CD8-positive, alpha-beta memory T cell (primary cell): ENCODE data around the gene UMAD1. TPM values are rescaled to one million over a fixed set of nuclear protein-coding genes. Genes with fewer than 3 reads are reported as not detected.
"Not testable (repeated sequence)": the region's sequence is repeated elsewhere in the genome, so short reads cannot be mapped to it uniquely, and the experiment has no call there.

Experiments
- CTCF ChIA-PET: fragments of 350-600 bp; sonication (Branson Sonifier 250); formaldehyde crosslinking; loops from one replicate; lab custom pipeline; 2021; ENCODE audit warnings: antibody characterized with exemption; lab: Charles Lee
- POLR2A ChIA-PET: fragments of 350-600 bp; sonication (Branson Sonifier 250); formaldehyde crosslinking; loops from one replicate; lab custom pipeline; 2021; ENCODE audit warnings: antibody characterized with exemption; lab: Charles Lee
- DNase-seq, 5 donors: peaks; one replicate each; pipeline versions ENCODE4 v3.0.0 to v3.0.0-alpha.2; 2020 to 2022; ENCODE audit warnings: mixed read lengths in 1 of 5
- H3K27ac ChIP-seq: one replicate; pipeline ENCODE4 v1.7.0; 2013; ENCODE audit warnings: low read depth, mild to moderate bottlenecking, low read length, moderate library complexity
- H3K27me3 ChIP-seq: 2 replicates; pipeline ENCODE4 v1.7.0; 2013; ENCODE audit warnings: low read length, mild to moderate bottlenecking; ENCODE audit not compliant: insufficient read depth, poor library complexity, severe bottlenecking
- H3K36me3 ChIP-seq: 2 replicates; pipeline ENCODE4 v1.7.0; 2013; ENCODE audit warnings: mild to moderate bottlenecking, low read length, moderate library complexity; ENCODE audit not compliant: insufficient read depth
- H3K4me1 ChIP-seq: 2 replicates; pipeline ENCODE4 v1.7.0; 2013; ENCODE audit warnings: mild to moderate bottlenecking, low read length, moderate library complexity; ENCODE audit not compliant: insufficient read depth
- H3K4me3 ChIP-seq: 2 replicates; pipeline ENCODE4 v1.7.0; 2013; ENCODE audit warnings: mild to moderate bottlenecking, low read length
- H3K9me3 ChIP-seq: 2 replicates; pipeline ENCODE4 v1.7.0; 2013; ENCODE audit warnings: mild to moderate bottlenecking, low read length
- H3K27ac Mint-ChIP-seq, 8 donors: one replicate each; pipeline ENCODE4 v1.8.0; 2020 to 2021; ENCODE audit warnings: mixed read lengths in 8 of 8, mild to moderate bottlenecking in 6 of 8, inconsistent platforms in 3 of 8, moderate library complexity in 3 of 8
- H3K27me3 Mint-ChIP-seq, 2 donors: one replicate each; pipeline ENCODE4 v1.8.0; 2020 to 2021; ENCODE audit warnings: mixed read lengths in 2 of 2, mild to moderate bottlenecking in 1 of 2, moderate library complexity in 1 of 2
- H3K36me3 Mint-ChIP-seq, 3 donors: one replicate each; pipeline ENCODE4 v1.8.0; 2020 to 2021; ENCODE audit warnings: mixed read lengths in 3 of 3, inconsistent platforms in 1 of 3, mild to moderate bottlenecking in 1 of 3
- H3K4me1 Mint-ChIP-seq, 3 donors: one replicate each; pipeline ENCODE4 v1.8.0; 2020 to 2021; ENCODE audit warnings: mixed read lengths in 3 of 3, inconsistent platforms in 1 of 3, mild to moderate bottlenecking in 1 of 3
- H3K4me3 Mint-ChIP-seq, 7 donors: one replicate each; pipeline ENCODE4 v1.8.0; 2020 to 2021; ENCODE audit warnings: mixed read lengths in 7 of 7, mild to moderate bottlenecking in 6 of 7, moderate library complexity in 4 of 7, inconsistent platforms in 2 of 7
- H3K9me3 Mint-ChIP-seq, 5 donors: one replicate each; pipeline ENCODE4 v1.8.0; 2020 to 2022; ENCODE audit warnings: mixed read lengths in 5 of 5, mild to moderate bottlenecking in 3 of 5, moderate library complexity in 2 of 5, inconsistent platforms in 1 of 5
- polyA plus RNA-seq: library from polyadenylated mRNA; unstranded; fragments of 300-500 nt; fragmentation: Illumina TruSeq; gene quantifications from one replicate; pipeline ENCODE4 v1.2.3, GENCODE V29; 2021
- total RNA-seq, 2 experiments: library from RNA; stranded (reverse); gene quantifications; one replicate each; pipeline ENCODE4 v1.2.3, GENCODE V29; 2021

Gene UMAD1
- total and polyA plus RNA-seq, 3 experiments from 2014 or later, result 13.5 to 27.4 (median 14.8) TPM

DNA sequence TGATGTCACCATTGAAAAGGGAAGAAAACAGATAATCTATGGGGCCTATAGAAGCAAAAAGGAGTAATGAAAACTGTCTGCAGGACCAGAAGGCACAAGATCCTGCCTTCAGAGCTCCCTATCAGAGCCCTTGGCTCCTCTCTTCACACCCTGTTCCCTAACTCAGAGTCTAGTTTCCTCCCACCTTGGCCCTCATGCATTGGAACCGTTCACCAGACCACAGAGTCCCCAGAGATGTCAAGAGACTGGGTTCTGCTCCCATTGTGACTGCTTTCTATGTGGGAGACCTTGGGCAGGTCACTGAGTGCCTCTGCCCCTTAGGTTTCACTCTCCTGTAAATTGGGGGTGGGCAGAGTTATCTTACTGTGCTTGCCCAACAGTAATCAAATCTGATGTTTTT lies 158.0 kb downstream of the UMAD1 start:
- Histone ChIP-seq H3K27me3 (no peaks in the 10 kb centered on the region), H3K9me3 (no peaks in the 10 kb centered on the region), H3K4me1 (no peaks in the 10 kb centered on the region), H3K4me3 (no peak overlapping the region), H3K36me3 (no peaks in the 10 kb centered on the region), H3K27ac (no peak overlapping the region)
- Mint-ChIP-seq H3K36me3 (peaks cover 18 to 44% (median 33%) of the 10 kb centered on the region in 3 donors), H3K9me3 (peaks cover 0 to 6% (median 0%) of the 10 kb centered on the region in 5 donors), H3K27ac (no peak overlapping the region), H3K4me3 (no peak overlapping the region), H3K27me3 (no peaks in the 10 kb centered on the region), H3K4me1 (peaks cover 0 to 7% (median 4%) of the 10 kb centered on the region in 3 donors)
- ChIA-PET POLR2A (no interaction called here), CTCF (no interaction called here)
- no peak for DNase-seq

DNA sequence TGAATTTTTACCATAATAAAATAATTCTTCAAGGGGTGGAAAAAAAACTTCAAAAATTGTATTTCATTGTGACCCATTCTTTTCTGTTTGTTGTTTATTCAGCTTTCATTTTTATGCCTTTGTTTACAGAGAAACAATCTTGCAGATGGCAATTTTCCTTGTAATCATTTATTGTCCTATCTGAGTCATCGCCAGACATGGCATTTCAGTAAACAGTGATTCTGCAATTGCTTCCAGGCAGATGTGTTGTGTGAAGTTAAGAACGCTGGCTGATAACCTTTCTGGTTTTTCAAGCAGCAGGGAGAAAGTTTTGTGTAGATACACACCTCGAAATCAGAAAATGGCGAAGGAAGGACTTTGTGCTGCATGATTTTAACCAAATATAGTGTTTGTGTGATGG lies 158.6 kb downstream of the UMAD1 start:
- no peak for DNase-seq
- Mint-ChIP-seq H3K27ac (no peak overlapping the region), H3K4me1 (peaks cover 0 to 7% (median 4%) of the 10 kb centered on the region in 3 donors), H3K4me3 (no peak overlapping the region), H3K36me3 (peaks cover 18 to 48% (median 31%) of the 10 kb centered on the region in 3 donors), H3K9me3 (peaks cover 0 to 6% (median 0%) of the 10 kb centered on the region in 5 donors), H3K27me3 (no peaks in the 10 kb centered on the region)
- Histone ChIP-seq H3K36me3 (no peaks in the 10 kb centered on the region), H3K4me3 (no peak overlapping the region), H3K27ac (no peak overlapping the region), H3K4me1 (no peaks in the 10 kb centered on the region), H3K9me3 (no peaks in the 10 kb centered on the region), H3K27me3 (no peaks in the 10 kb centered on the region)
- ChIA-PET POLR2A (no interaction called here), CTCF (no interaction called here)

DNA sequence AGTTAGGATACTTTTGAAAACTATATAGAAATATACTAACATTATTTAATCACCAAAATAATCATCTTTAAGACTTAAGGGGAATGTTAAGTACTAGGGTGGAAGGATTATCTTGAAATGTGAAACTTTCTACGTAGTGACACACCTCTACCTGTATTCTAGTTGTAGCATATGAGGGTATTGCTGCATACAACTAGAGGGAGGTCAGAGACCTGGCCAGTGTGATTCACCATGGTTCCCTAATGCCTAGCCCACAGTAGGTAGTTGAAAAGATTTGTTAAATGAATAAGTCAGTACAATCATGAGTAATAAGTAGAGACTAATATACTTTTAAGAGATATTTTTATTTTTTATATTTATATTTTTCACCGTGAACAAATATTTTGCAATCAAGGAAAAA lies 162.0 kb downstream of the UMAD1 start:
- peaks cover 2 to 26% (median 7%) of the 10 kb centered on the region in 3 donors for H3K36me3 Mint-ChIP-seq
- no peaks in the 10 kb centered on the region for H3K27me3 ChIP-seq
- POLR2A ChIA-PET, result no interaction called here
- CTCF ChIA-PET, result no interaction called here
- H3K4me3 Mint-ChIP-seq, result no peak overlapping the region
- no peaks in the 10 kb centered on the region for H3K27me3 Mint-ChIP-seq
- H3K4me3 ChIP-seq, result no peak overlapping the region
- H3K4me1 Mint-ChIP-seq, result no peaks in the 10 kb centered on the region
- no peaks in the 10 kb centered on the region for H3K4me1 ChIP-seq
- H3K36me3 ChIP-seq, result no peaks in the 10 kb centered on the region
- no peaks in the 10 kb centered on the region for H3K9me3 Mint-ChIP-seq
- H3K27ac ChIP-seq, result no peak overlapping the region
- no peak overlapping the region for H3K27ac Mint-ChIP-seq
- no peaks in the 10 kb centered on the region for H3K9me3 ChIP-seq
- no peak for DNase-seq

DNA sequence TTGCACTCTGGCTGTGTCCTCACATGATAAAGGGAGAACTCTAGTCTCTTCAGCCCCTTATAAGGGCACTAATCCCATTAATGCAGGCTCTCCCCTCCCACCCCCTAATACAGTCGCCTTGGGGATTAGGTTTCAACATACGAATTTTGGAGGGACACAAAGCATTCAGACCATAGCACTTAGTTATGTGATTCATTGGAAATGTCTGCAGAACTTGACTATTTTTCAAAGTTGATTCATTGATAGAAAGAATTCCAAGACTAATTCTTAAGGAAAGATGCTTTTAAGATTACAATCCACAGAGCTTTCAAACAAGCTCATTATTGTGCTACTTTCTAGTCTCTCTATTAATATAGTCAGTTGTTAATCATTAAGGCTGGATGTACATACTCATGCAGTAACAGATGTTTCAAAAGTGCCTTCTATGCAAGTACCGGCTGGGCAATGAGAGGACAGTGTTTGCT lies 163.2 kb downstream of the UMAD1 start:
- no peak for DNase-seq
- ChIA-PET CTCF (no interaction called here), POLR2A (no interaction called here)
- Histone ChIP-seq H3K9me3 (no peaks in the 10 kb centered on the region), H3K27ac (no peak overlapping the region), H3K36me3 (no peaks in the 10 kb centered on the region), H3K4me3 (no peak overlapping the region), H3K4me1 (no peaks in the 10 kb centered on the region), H3K27me3 (no peaks in the 10 kb centered on the region)
- peak overlapping the region in 3 of 8 donors; percentile 43 to 64 (median 52) for H3K27ac Mint-ChIP-seq
- no peak overlapping the region for H3K4me3 Mint-ChIP-seq
- no peaks in the 10 kb centered on the region for H3K4me1 Mint-ChIP-seq
- no peaks in the 10 kb centered on the region for H3K9me3 Mint-ChIP-seq
- peaks cover 0 to 17% (median 0%) of the 10 kb centered on the region in 3 donors for H3K36me3 Mint-ChIP-seq
- H3K27me3 Mint-ChIP-seq, result no peaks in the 10 kb centered on the region

DNA sequence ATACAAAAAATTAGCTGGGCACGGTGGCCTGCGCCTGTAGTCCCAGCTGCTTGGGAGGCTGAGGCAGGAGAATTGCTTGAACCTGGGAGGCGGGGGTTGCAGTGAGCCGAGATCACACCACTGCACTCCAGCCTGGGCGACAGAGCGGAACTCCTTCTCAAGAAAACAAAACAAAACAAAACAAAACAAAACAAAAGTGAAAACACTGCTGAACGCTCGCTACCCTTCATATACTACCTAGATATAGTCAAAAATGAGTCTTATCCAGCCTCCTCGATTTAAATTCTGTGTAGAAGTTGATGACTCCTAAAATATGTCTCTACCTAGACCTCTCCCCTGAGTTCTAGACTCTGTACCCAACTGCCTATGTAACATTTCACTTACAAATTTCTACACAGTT lies 164.3 kb downstream of the UMAD1 start:
- POLR2A ChIA-PET, H3K27me3 ChIP-seq, H3K4me1 Mint-ChIP-seq, H3K27ac Mint-ChIP-seq, H3K36me3 ChIP-seq, H3K27ac ChIP-seq, H3K27me3 Mint-ChIP-seq, CTCF ChIA-PET, H3K4me3 ChIP-seq, H3K4me1 ChIP-seq, DNase-seq, H3K9me3 Mint-ChIP-seq, H3K4me3 Mint-ChIP-seq, H3K9me3 ChIP-seq: not testable (repeated sequence)
- H3K36me3 Mint-ChIP-seq, result peaks cover 0 to 15% (median 0%) of the 10 kb centered on the region in 3 donors

- Histone ChIP-seq H3K27ac (no peak overlapping the region), H3K4me3 (no peak overlapping the region), H3K36me3 (no peaks in the 10 kb centered on the region), H3K4me1 (no peaks in the 10 kb centered on the region), H3K9me3 (no peaks in the 10 kb centered on the region), H3K27me3 (no peaks in the 10 kb centered on the region)
- Mint-ChIP-seq H3K9me3 (no peaks in the 10 kb centered on the region), H3K4me1 (no peaks in the 10 kb centered on the region), H3K27me3 (no peaks in the 10 kb centered on the region), H3K27ac (no peak overlapping the region), H3K4me3 (no peak overlapping the region), H3K36me3 (peaks cover 0 to 15% (median 0%) of the 10 kb centered on the region in 3 donors)
- POLR2A ChIA-PET, result interaction anchor here (0.7 kb wide), 1 partner anchor 11 kb away, joined by 5 read pairs; no protein-coding TSS in a partner anchor
- CTCF ChIA-PET, result interaction anchor here (0.9 kb wide), 1 partner anchor 14 kb away, joined by 3 read pairs; no protein-coding TSS in a partner anchor
- DNase-seq, result no peak
Measured at GRCh38 chr7:7805511-7806153, 165.1 kb downstream of the UMAD1 start.

DNA sequence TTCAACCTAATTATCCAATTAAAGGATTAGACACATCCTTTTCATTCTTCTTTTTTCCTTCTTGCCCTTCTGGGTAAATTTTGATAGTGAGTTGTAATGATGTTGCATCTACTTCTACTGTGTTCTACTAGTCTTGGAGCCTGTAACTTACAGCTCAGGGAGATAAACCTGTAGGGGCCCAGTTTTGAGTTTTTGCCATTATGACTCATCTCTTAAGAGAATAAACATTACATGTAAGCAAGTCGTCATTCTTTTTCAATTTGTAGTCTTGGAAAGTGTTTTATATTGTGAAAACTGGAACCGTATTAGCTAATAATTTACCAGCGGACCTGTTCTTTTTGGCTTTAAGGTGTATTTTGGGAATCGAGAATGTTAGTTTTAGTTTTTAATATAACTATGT lies 167.6 kb downstream of the UMAD1 start:
- Histone ChIP-seq H3K4me1 (no peaks in the 10 kb centered on the region), H3K27me3 (no peaks in the 10 kb centered on the region), H3K9me3 (no peaks in the 10 kb centered on the region), H3K4me3 (no peak overlapping the region), H3K36me3 (no peaks in the 10 kb centered on the region), H3K27ac (no peak overlapping the region)
- no peak overlapping the region for H3K27ac Mint-ChIP-seq
- no peak for DNase-seq
- ChIA-PET POLR2A (no interaction called here), CTCF (no interaction called here)
- H3K4me3 Mint-ChIP-seq, result no peak overlapping the region
- H3K4me1 Mint-ChIP-seq, result no peaks in the 10 kb centered on the region
- H3K9me3 Mint-ChIP-seq, result no peaks in the 10 kb centered on the region
- peaks cover 3 to 8% (median 3%) of the 10 kb centered on the region in 3 donors for H3K36me3 Mint-ChIP-seq
- H3K27me3 Mint-ChIP-seq, result no peaks in the 10 kb centered on the region

DNA sequence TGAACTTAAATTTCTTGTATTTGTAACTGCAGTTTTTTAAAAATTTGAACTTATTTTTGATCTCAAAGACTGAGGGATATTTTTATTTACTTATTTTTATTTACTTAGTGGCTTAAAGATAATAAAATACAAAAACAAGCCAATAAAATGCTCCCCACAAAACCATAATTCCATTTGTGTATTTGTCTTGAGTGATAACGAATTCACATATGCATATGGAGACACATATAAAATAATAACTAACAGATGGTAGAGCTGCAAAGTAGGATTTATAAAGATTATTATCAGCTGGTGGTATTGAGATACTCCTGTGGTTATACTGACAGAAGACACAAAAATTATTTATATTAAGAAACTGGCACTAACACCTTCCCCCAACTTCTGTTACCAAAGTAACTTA lies 168.1 kb downstream of the UMAD1 start:
- H3K4me3 Mint-ChIP-seq, result no peak overlapping the region
- H3K36me3 Mint-ChIP-seq, result peaks cover 3 to 5% (median 3%) of the 10 kb centered on the region in 3 donors
- Histone ChIP-seq H3K4me3 (no peak overlapping the region), H3K4me1 (no peaks in the 10 kb centered on the region), H3K36me3 (no peaks in the 10 kb centered on the region), H3K27me3 (no peaks in the 10 kb centered on the region), H3K27ac (no peak overlapping the region), H3K9me3 (no peaks in the 10 kb centered on the region)
- POLR2A ChIA-PET, result no interaction called here
- CTCF ChIA-PET, result no interaction called here
- peaks cover 0 to 1% (median 0%) of the 10 kb centered on the region in 3 donors for H3K4me1 Mint-ChIP-seq
- H3K27me3 Mint-ChIP-seq, result no peaks in the 10 kb centered on the region
- H3K9me3 Mint-ChIP-seq, result no peaks in the 10 kb centered on the region
- DNase-seq, result no peak
- H3K27ac Mint-ChIP-seq, result no peak overlapping the region
